Astrocyte (in vitro differentiated cells and primary cell): ENCODE measurements around the gene ACP5. TPM values are rescaled to one million over a fixed set of nuclear protein-coding genes. Genes with fewer than 3 reads are reported as not detected.
A peak's percentile ranks its signal among the peaks of the same experiment; 100 is the strongest.
"Not testable (repeated sequence)": the region's sequence is repeated elsewhere in the genome, so short reads cannot be mapped to it uniquely, and the experiment has no call there.

Source experiments
- DNase-seq: peaks from one replicate; pipeline ENCODE4 v3.0.0-alpha.2; 2010; ENCODE audit warnings: low read depth
- FAIRE-seq: peaks from 2 replicates; lab custom pipeline; 2011; peaks lifted over from hg19 to GRCh38; lab: Jason Lieb, UNC
- H2AFZ ChIP-seq: 2 replicates; pipeline ENCODE4 v1.6.0; 2012; ENCODE audit warnings: low read depth, low read length, inconsistent platforms
- H3K27ac ChIP-seq: 2 replicates; pipeline ENCODE4 v1.5.1; 2011; ENCODE audit warnings: low read depth, low read length, inconsistent platforms
- H3K27me3 ChIP-seq: 2 replicates; pipeline ENCODE4 v1.6.0; 2011; ENCODE audit warnings: low read length, inconsistent platforms; ENCODE audit not compliant: insufficient read depth
- H3K36me3 ChIP-seq: 2 replicates; pipeline ENCODE4 v1.5.1; 2011; ENCODE audit warnings: low read length, inconsistent platforms; ENCODE audit not compliant: insufficient read depth
- H3K4me1 ChIP-seq: 2 replicates; pipeline ENCODE4 v1.5.1; 2011; ENCODE audit warnings: low read length, inconsistent platforms; ENCODE audit not compliant: insufficient read depth
- H3K4me2 ChIP-seq: 2 replicates; pipeline ENCODE4 v1.6.0; 2012; ENCODE audit warnings: low read length, inconsistent platforms
- H3K4me3 ChIP-seq: 2 replicates; pipeline ENCODE4 v1.5.1; 2011; ENCODE audit warnings: low read depth, mild to moderate bottlenecking, low read length, inconsistent platforms; ENCODE audit not compliant: insufficient read depth
- H3K79me2 ChIP-seq: 2 replicates; pipeline ENCODE4 v1.6.0; 2012; ENCODE audit warnings: mild to moderate bottlenecking, low read length, inconsistent platforms; ENCODE audit not compliant: insufficient read depth
- H3K9ac ChIP-seq: 2 replicates; pipeline ENCODE4 v1.6.0; 2012; ENCODE audit warnings: mild to moderate bottlenecking, low read length, inconsistent platforms
- H3K9me3 ChIP-seq: 2 replicates; pipeline ENCODE4 v1.5.1; 2012; ENCODE audit warnings: low read depth, mild to moderate bottlenecking, low read length, inconsistent platforms; ENCODE audit not compliant: insufficient read depth
- H4K20me1 ChIP-seq: 2 replicates; pipeline ENCODE4 v1.6.0; 2012; ENCODE audit warnings: low read length, inconsistent platforms; ENCODE audit not compliant: insufficient read depth
- H3K27ac Mint-ChIP-seq: one replicate; pipeline ENCODE4 v1.8.0; 2021; ENCODE audit warnings: mild to moderate bottlenecking, mixed read lengths; ENCODE audit not compliant: unreplicated experiment
- H3K27me3 Mint-ChIP-seq: one replicate; pipeline ENCODE4 v1.8.0; 2021; ENCODE audit warnings: low read depth, mixed read lengths; ENCODE audit not compliant: unreplicated experiment
- H3K36me3 Mint-ChIP-seq: one replicate; pipeline ENCODE4 v1.8.0; 2021; ENCODE audit warnings: low read depth, mixed read lengths; ENCODE audit not compliant: unreplicated experiment
- H3K4me1 Mint-ChIP-seq: one replicate; pipeline ENCODE4 v1.8.0; 2021; ENCODE audit warnings: low read depth, mixed read lengths; ENCODE audit not compliant: unreplicated experiment
- H3K4me3 Mint-ChIP-seq: one replicate; pipeline ENCODE4 v1.8.0; 2021; ENCODE audit warnings: mild to moderate bottlenecking, moderate library complexity, mixed read lengths; ENCODE audit not compliant: unreplicated experiment
- H3K9me3 Mint-ChIP-seq: one replicate; pipeline ENCODE4 v1.8.0; 2021; ENCODE audit warnings: mild to moderate bottlenecking, mixed read lengths; ENCODE audit not compliant: unreplicated experiment
- EZH2 ChIP-seq: IDR thresholded peaks from 2 replicates; pipeline ENCODE4 v1.6.1; 2012; ENCODE audit warnings: mild to moderate bottlenecking, low read length, inconsistent platforms; ENCODE audit not compliant: insufficient read depth
- total RNA-seq: library from RNA; stranded (reverse); gene quantifications from 2 replicates; pipeline ENCODE4 v1.2.1, GENCODE V29; 2021
- TF ChIP-seq, protein P1 (sequence below): IDR thresholded peaks from 2 replicates; pipeline ENCODE4 v1.5.1; 2011; ENCODE audit warnings: low read depth, mild to moderate bottlenecking, inconsistent platforms, low read length, moderate library complexity; ENCODE audit not compliant: insufficient read depth

The ACP5 gene
- total RNA-seq, 1 donor from 2014 or later = not detected

DNA sequence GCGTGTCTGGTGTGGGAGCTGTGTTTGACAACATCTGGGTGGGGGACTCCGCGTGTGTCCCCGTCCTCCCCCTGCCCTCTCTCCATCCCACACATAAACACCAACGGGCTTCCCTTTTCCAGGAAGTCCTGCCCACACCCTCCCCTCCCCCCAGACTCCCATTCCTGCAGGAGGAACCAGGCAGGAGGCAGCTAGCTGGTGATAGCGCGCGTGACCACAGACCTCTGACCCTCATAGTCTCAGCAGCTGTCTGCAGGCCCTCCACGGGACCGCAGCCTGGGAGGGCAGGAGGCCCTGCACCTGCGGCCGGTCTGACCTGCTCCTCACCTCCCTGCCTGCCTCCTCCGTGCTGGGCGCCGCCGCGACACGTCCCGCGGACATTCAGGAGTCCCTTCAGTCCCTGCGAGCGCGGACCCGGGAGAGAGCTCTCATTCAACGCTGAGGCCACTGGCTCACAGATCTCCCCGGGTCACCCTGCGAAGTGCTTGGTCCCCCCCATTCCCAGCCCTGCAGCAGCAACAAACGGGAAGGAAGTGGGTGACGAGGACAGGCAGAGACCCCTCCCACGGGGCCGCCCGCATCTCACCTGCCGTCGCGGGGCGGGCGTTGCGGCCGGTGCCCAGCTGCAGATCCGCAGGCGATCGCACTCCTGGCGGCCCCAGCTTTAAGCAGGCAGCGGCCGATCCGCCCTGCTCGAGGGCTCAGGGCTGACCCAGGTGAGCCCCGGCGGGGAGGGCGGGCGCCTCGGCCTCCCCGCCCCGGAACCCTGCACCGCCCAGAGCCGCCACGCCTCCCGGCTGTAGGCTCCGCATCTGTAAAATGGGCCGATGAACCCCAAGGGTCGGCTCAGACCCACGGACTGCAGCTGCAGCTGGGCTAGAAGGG lies 1.1 kb upstream of the ACP5 start:
- no peaks in the 10 kb centered on the region for H3K9me3 ChIP-seq
- no peak overlapping the region for H3K4me3 Mint-ChIP-seq
- TF ChIP-seq, protein P1, sequence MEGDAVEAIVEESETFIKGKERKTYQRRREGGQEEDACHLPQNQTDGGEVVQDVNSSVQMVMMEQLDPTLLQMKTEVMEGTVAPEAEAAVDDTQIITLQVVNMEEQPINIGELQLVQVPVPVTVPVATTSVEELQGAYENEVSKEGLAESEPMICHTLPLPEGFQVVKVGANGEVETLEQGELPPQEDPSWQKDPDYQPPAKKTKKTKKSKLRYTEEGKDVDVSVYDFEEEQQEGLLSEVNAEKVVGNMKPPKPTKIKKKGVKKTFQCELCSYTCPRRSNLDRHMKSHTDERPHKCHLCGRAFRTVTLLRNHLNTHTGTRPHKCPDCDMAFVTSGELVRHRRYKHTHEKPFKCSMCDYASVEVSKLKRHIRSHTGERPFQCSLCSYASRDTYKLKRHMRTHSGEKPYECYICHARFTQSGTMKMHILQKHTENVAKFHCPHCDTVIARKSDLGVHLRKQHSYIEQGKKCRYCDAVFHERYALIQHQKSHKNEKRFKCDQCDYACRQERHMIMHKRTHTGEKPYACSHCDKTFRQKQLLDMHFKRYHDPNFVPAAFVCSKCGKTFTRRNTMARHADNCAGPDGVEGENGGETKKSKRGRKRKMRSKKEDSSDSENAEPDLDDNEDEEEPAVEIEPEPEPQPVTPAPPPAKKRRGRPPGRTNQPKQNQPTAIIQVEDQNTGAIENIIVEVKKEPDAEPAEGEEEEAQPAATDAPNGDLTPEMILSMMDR = no peak
- peak; percentile 55 for TF ChIP-seq EZH2
- FAIRE-seq = no peak
- H3K27ac Mint-ChIP-seq = no peak overlapping the region
- H3K27ac ChIP-seq = no peak overlapping the region
- no peak overlapping the region for H3K9ac ChIP-seq
- H3K4me1 ChIP-seq = peaks cover 3% of the 10 kb centered on the region
- H3K9me3 Mint-ChIP-seq = peaks cover 2% of the 10 kb centered on the region
- no peaks in the 10 kb centered on the region for H3K36me3 Mint-ChIP-seq
- peak overlapping the region; percentile 60 for H2AFZ ChIP-seq
- H3K27me3 ChIP-seq = no peaks in the 10 kb centered on the region
- no peaks in the 10 kb centered on the region for H4K20me1 ChIP-seq
- no peaks in the 10 kb centered on the region for H3K36me3 ChIP-seq
- no peaks in the 10 kb centered on the region for H3K79me2 ChIP-seq
- H3K4me1 Mint-ChIP-seq = peaks cover 11% of the 10 kb centered on the region
- no peak overlapping the region for H3K4me3 ChIP-seq
- no peak for DNase-seq
- H3K4me2 ChIP-seq = peak overlapping the region; percentile 48
- H3K27me3 Mint-ChIP-seq = peaks cover 3% of the 10 kb centered on the region

GRCh38 chr19:11576227-11576626 lies 1.2 kb downstream of the ACP5 start:
- Mint-ChIP-seq H3K4me1 (peaks cover 5% of the 10 kb centered on the region), H3K9me3 (peaks cover 2% of the 10 kb centered on the region), H3K4me3 (no peak overlapping the region), H3K36me3 (no peaks in the 10 kb centered on the region), H3K27me3 (peaks cover 3% of the 10 kb centered on the region), H3K27ac (no peak overlapping the region)
- Histone ChIP-seq H4K20me1 (no peaks in the 10 kb centered on the region), H2AFZ (no peak overlapping the region), H3K4me3 (no peak overlapping the region), H3K36me3 (no peaks in the 10 kb centered on the region), H3K4me2 (no peak overlapping the region), H3K27ac (no peak overlapping the region), H3K27me3 (no peaks in the 10 kb centered on the region), H3K9me3 (no peaks in the 10 kb centered on the region), H3K9ac (no peak overlapping the region), H3K4me1 (no peaks in the 10 kb centered on the region), H3K79me2 (no peaks in the 10 kb centered on the region)
- DNase-seq (no peak), FAIRE-seq (no peak)
- TF ChIP-seq EZH2 = no peak
- TF ChIP-seq, protein P1 = no peak

- Mint-ChIP-seq H3K4me1 (no peaks in the 10 kb centered on the region), H3K4me3 (no peak overlapping the region), H3K36me3 (no peaks in the 10 kb centered on the region), H3K9me3 (peaks cover 2% of the 10 kb centered on the region), H3K27me3 (peaks cover 3% of the 10 kb centered on the region), H3K27ac (no peak overlapping the region)
- Histone ChIP-seq H3K27me3 (no peaks in the 10 kb centered on the region), H3K4me1 (no peaks in the 10 kb centered on the region), H3K79me2 (no peaks in the 10 kb centered on the region), H2AFZ (no peak overlapping the region), H4K20me1 (no peaks in the 10 kb centered on the region), H3K36me3 (no peaks in the 10 kb centered on the region), H3K9me3 (no peaks in the 10 kb centered on the region), H3K27ac (no peak overlapping the region), H3K9ac (no peak overlapping the region), H3K4me3 (no peak overlapping the region), H3K4me2 (no peak overlapping the region)
- FAIRE-seq (no peak), DNase-seq (no peak)
- TF ChIP-seq, protein P1 = no peak
- TF ChIP-seq EZH2 = no peak
These were observed 2.8 kb downstream of the ACP5 start for GRCh38 chr19:11574689-11575088.

DNA sequence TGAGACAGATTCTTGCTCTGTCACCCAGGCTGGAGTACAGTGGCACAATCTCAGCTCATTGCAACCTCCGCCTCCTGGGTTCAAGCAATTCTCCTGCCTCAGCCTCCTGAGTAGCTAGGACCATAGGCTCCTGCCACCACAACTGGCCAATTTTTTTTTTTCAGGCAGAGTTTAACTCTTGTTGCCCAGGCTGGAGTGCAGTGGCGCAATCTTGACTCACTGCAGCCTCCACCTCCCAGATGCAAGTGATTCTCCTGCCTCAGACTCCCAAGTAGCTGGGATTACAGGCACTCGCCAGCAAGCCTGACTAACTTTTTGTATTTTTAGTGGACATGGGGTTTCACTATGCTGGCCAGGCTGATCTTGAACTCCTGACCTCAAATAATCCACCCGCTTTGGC lies 3.7 kb downstream of the ACP5 start:
- H3K9ac ChIP-seq, H3K27me3 ChIP-seq, H3K9me3 ChIP-seq, H3K79me2 ChIP-seq, H2AFZ ChIP-seq, H3K4me3 Mint-ChIP-seq, DNase-seq, H3K27ac ChIP-seq, H3K9me3 Mint-ChIP-seq, H3K4me1 Mint-ChIP-seq, FAIRE-seq, H3K27me3 Mint-ChIP-seq, H3K36me3 ChIP-seq, H3K36me3 Mint-ChIP-seq, H3K4me2 ChIP-seq, H3K4me1 ChIP-seq, H4K20me1 ChIP-seq, H3K27ac Mint-ChIP-seq, H3K4me3 ChIP-seq: not testable (repeated sequence)
